GM18499 (cell line): ENCODE measurements around the gene LFNG.
"Not testable (repeated sequence)": the region's sequence is repeated elsewhere in the genome, so short reads cannot be mapped to it uniquely, and the experiment has no call there.

Experiments
- ATAC-seq: cut with Tn5 transposase; IDR thresholded peaks from one replicate; pipeline ENCODE4 v1.9.1; 2021; ENCODE audit warnings: moderate number of reproducible peaks; ENCODE audit not compliant: insufficient read depth, unreplicated experiment

The LFNG gene

GRCh38 chr7:2526659-2527504, 7.3 kb downstream of the LFNG start:
- ATAC-seq = no peak

- no peak for ATAC-seq
Measured at GRCh38 chr7:2527505-2528467, 8.2 kb downstream of the LFNG start.

DNA sequence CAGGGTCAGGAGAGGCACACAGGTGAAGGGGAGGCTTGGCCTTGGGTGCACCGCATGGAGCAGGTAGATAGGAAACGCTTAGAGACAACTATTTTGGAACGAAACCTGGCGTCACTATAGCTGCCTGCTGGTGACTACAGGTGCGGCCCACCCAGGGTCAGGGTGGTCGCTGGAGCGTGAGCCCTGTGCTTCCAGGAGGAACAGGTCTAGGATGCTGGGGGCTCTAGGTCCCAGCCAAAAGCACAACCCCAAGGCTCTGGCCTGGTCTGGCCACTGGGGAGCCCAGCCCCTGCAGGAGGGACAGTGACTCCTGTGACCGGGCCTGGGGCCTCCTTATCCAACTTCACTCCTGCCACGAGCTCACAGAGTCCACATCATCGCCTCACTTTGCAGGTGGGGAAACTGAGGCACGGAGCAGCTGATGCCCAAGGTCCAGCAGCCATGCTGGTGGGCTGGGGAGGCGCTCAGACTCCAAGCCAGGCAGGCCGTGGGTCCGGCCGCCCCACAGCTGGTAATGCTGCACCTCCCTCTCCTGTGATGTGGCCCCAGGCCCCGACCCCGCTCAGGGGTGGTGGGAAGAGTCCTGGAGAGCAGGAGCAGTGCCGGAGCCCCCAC, 9.0 kb downstream of the LFNG start:
- no peak for ATAC-seq

DNA sequence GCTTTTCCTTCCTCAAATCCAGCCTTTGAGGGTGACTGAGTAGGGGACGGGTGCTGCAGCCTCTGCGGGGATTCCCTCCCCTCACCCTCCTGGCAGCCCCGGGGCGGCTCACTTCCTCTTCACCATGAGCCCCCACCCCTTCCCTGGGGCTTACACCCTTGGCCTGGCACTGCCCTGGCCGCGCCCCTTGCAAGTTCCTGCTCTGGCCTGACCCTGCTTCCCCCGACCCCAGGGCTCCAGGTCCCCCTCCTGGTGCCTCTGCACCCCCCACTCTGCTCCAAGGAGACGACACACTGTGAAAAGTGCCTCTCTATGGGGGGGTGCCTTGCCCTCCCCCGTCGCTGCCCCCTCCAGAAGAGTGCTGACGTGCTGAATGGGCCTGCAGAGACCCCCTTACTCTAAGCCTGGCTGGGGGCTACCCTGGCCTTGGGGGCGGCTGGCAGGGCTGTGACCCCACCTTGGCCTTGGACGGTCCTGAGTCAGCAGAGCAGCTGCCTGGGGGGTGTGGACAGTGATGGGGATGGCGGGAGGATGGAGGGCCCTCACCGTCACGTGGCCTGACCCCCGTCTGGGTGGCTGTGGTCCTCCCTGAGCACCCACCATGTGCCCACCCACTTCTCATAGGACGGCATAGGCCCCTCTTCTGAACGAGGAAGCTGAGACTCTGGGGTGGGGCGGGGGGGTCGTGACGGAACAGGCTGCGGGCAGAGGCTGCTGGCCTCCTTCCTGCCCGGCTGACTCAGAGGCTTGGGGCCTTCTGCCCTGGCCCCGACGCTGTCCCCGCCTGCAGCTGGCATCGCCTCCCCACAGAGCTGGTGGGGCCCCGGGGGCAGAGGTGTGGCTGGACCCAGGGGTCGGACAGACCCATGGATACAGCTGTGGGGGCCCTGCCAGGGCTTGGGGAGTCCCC, 9.8 kb downstream of the LFNG start:
- ATAC-seq = no peak

- ATAC-seq = no peak
Measured at GRCh38 chr7:2530071-2530987, 10.8 kb downstream of the LFNG start.

DNA sequence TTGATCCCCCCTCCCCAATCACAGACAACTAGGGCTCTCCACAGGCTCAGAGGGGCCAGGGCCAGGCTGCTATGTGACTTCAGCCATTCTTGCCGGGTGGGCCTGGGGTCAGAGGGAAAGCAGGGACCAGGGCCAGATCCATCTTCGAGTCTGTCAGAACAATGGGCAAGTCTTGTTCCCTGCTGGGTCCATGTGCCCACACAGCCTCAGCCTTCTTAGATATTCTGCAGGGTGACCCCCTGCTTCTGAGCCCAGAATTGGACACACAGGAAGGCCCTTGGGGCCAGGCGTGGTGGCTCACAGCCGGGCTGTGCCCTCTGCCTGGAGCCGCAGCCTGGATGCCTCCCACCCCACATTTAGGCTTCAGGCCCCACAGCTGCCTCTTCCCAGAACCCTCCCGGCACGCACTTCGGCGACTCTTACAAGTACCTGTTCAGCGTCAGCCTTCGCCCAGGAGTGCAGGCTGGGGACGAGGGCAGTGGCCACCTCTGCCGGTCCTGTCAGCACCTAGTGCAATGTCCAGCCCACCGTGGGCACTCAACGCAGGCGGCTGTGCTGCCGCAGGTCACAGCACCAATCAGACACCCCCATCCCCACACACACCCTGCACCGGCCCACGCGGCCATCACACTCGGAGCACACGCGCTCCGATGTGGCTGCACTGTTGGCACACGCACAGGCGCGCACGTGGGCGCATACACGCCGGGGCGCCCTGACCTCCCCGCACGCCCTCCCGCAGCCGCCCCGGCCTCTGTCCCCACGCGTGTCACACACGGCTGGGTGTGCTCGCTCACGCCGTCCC, 11.6 kb downstream of the LFNG start:
- ATAC-seq = not testable (repeated sequence)

GRCh38 chr7:2531796-2532110, 12.2 kb downstream of the LFNG start:
- not testable (repeated sequence) for ATAC-seq

GRCh38 chr7:2532199-2532772, 12.7 kb downstream of the LFNG start:
- ATAC-seq = not testable (repeated sequence)

GRCh38 chr7:2532816-2533215, 13.2 kb downstream of the LFNG start:
- ATAC-seq = not testable (repeated sequence)

- not testable (repeated sequence) for ATAC-seq
Measured at GRCh38 chr7:2533566-2533965, 14.0 kb downstream of the LFNG start.

GRCh38 chr7:2534214-2534613, 14.6 kb downstream of the LFNG start:
- not testable (repeated sequence) for ATAC-seq

DNA sequence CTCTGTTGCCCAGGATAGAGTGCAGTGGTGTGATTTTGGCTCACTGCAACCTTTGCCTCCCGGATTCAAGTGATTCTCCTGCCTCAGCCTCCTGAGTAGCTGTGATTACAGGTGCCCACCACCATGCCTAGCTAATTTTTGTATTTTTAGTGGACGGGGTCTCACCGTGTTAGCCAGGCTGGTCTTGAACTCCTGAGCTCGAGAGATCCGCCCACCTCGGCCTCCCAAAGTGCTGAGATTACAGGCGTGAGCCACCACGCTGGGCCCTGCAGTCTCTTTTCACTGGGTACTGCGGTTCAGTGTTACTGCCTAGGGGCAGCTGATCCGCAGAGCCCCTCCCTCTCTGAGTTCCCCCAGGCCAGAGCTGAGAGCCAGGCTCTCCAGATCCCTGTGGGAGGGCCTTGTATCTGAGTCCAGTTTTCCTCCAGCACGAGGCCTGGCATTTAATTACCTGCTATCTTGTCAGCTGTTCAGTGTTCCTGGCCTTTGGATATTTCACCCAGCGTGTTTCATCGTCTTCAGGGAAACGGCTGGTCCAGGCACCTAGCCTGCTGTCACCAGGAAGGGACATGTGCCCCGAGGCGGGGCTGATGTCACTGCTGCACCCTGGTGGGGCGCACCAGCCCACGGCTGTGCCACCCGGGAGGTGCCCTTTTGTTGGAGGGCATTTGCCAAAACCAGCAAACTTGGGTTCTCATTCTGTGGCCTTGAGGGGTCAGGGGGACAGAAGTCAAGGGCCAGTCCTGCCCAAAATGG, 16.5 kb downstream of the LFNG start:
- ATAC-seq = not testable (repeated sequence)

- no peak for ATAC-seq
Measured at GRCh38 chr7:2537981-2538851, 18.6 kb downstream of the LFNG start.

DNA sequence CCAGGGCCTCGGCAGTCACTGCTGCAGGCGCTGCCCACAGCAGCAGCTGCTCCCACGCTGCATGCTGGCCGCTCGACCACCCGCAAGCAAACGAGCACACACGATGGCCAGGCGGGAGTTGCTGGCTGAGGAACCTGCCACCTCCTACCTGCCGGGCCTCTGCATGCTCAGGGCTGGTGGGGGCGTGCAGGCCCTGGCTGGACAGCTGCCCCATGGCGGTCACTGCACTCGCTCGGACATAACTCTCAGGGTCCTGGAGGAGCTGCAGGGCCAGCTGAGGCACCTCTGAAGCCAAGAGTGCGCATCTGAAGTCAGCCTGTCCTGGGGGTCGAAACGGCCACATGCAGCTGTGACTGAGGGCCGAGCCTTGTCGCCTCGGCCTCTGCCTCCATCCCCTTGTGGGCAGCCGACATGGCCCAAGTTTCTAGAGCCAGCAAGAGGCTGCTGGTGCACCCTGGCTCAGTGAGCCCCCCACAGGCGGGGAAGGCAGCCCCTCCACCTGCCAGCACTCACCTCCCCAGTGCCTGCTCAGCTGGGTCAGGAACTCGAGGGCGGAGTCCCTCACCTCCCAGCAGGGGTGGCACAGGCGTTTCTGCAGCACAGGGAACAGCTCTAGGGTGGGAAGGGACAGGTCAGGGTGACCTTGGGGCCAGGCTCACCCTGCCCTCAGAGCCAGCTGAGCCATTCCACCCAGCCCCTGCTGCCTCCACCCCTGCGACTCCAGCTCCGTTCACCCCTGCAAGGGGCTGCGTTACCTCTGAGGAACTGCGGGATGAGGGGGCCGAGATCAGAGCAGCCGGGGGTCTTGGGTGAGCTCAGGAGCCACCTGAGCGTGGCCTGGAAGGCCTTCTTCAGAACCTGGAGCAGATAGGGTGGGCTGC, 19.7 kb downstream of the LFNG start:
- ATAC-seq = no peak

DNA sequence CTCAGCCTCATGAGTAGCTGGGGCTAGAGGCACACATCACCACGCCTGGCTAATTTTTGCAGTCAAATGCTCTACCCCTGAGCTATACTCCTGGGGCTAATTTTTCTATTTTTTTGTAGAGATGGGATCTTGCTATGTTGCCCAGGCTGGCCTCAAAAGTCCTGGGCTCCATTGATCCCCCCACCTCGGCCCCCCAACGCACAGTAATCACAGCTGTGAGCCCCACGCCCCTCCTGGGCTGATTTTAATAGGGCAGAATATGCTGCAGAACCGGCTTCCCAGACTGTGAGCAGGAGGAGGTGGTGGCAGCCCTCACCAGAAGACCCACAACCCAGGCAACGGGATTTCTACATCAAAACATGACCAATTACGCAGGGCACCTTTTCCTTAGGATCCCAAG, 20.6 kb downstream of the LFNG start:
- no peak for ATAC-seq
